Measurements from ENCODE around the gene FYB1.
"Not testable (repeated sequence)": the region's sequence is repeated elsewhere in the genome, so short reads cannot be mapped to it uniquely, and the experiment has no call there.

Gene FYB1

DNA sequence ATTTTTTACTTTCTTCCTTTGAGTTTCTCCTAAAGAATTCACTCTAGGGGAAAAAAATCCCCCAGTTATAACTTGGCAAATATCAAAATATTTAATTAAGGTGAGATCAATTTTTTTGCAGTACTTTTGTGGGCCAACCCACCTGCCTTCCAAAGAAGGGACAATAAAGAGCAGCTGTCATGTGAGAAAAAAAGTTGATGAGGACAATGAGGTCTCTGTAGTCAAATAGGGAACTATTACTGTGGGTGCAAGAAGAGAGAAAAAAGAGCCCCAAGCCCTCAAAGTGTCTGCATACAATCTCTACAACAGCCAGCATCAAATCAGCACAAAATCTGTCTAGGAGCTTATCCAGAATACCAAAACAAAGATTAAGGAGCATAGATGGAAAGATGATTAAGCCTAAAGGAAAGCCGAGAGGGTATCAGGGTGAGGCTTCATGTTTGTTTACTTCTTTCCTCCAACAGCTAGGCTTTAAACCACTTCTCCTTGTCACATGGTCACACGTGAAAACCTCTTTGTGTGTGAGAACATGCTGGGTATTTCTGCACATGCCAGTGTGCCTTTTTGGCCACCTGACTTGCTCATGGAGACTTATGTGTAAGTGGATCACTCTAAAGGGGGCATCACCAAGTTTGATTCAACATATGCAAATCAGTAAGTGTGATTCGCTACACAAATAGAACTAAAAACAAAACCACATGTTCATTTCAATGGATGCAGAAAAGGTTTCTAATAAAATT, 19.2 kb upstream of the FYB1 start:
- TF ChIP-seq, protein P1, sequence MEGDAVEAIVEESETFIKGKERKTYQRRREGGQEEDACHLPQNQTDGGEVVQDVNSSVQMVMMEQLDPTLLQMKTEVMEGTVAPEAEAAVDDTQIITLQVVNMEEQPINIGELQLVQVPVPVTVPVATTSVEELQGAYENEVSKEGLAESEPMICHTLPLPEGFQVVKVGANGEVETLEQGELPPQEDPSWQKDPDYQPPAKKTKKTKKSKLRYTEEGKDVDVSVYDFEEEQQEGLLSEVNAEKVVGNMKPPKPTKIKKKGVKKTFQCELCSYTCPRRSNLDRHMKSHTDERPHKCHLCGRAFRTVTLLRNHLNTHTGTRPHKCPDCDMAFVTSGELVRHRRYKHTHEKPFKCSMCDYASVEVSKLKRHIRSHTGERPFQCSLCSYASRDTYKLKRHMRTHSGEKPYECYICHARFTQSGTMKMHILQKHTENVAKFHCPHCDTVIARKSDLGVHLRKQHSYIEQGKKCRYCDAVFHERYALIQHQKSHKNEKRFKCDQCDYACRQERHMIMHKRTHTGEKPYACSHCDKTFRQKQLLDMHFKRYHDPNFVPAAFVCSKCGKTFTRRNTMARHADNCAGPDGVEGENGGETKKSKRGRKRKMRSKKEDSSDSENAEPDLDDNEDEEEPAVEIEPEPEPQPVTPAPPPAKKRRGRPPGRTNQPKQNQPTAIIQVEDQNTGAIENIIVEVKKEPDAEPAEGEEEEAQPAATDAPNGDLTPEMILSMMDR (IDR thresholded peaks at IDR 0.05), result no peak
- Histone ChIP-seq H3K27ac (no peak overlapping the region), H3K4me3 (no peak overlapping the region)
- no peak for DNase-seq (ENCODE audit: low spot score)

DNA sequence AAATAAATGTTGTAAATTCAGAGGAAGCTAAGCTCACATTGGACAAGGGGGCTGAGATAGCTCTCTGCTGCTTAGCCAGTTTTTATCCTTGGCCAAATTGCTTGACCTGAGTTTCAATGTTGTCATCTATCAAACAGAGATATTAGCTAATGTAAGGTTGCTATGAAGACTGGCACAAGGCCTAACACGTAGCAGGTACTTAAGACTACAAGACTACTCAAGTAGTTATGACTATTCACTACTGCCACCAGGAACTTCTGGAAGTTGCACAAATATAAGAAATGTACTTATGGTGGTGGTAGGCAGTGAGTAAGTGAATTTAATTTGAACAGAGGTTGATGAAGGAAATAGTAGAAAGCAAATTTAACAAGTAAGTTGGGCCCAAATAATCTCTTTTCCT, 17.4 kb upstream of the FYB1 start:
- no peak overlapping the region for H3K27ac ChIP-seq
- no peak for DNase-seq (ENCODE audit: low spot score)
- H3K4me3 ChIP-seq, result no peak overlapping the region
- TF ChIP-seq, protein P1 (IDR thresholded peaks at IDR 0.05), result no peak

GRCh38 chr5:39235648-39236047, 16.3 kb upstream of the FYB1 start:
- TF ChIP-seq, protein P1 (IDR thresholded peaks at IDR 0.05), result no peak
- no peak overlapping the region for H3K27ac ChIP-seq
- no peak overlapping the region for H3K4me3 ChIP-seq
- no peak for DNase-seq (ENCODE audit: low spot score)

- DNase-seq (ENCODE audit: low spot score); H3K27ac ChIP-seq: not testable (repeated sequence)
These were observed 15.1 kb upstream of the FYB1 start for GRCh38 chr5:39234494-39234893.

DNA sequence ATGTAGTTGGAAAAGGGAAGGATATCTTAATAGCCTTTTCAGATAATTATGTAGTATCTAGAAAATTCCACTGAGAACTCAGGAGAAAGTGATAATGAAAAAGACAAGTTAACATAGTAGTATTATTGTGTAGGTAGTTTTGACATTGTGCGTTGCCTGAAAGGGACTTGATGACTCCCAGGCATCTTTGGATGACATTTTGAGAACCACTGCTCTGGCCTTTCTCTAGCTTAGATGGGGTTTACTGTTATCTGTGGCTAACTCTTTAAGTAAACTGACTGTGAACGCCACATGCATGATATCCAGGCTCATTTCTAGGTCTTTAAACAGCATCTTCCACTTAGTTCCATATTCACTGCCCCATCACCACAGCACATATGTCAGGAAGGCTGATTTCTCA, 14.4 kb upstream of the FYB1 start:
- TF ChIP-seq, protein P1 (IDR thresholded peaks at IDR 0.05), result no peak
- H3K4me3 ChIP-seq, result no peak overlapping the region
- DNase-seq (ENCODE audit: low spot score), result no peak
- H3K27ac ChIP-seq, result no peak overlapping the region

More at GRCh38 chr5:39234494-39234893, 15.1 kb upstream of the FYB1 start:
- H3K4me3 ChIP-seq, result not testable (repeated sequence)

- DNase-seq (ENCODE audit: low spot score), result no peak
- TF ChIP-seq, protein P1 (IDR thresholded peaks at IDR 0.05), result no peak
- Histone ChIP-seq H3K4me3 (no peak overlapping the region), H3K27ac (no peak overlapping the region)
These were observed 12.6 kb upstream of the FYB1 start for GRCh38 chr5:39231705-39232525.

- DNase-seq (ENCODE audit: low spot score), result no peak
- TF ChIP-seq, protein P1 (IDR thresholded peaks at IDR 0.05), result no peak
- no peak overlapping the region for H3K27ac ChIP-seq
- no peak overlapping the region for H3K4me3 ChIP-seq
These were observed 9.2 kb upstream of the FYB1 start for GRCh38 chr5:39228596-39228995.

Measured in coronary artery (tissue), 2 donors.